Stimulated activated CD8-positive, alpha-beta memory T cell treated with anti-CD3 and anti-CD28 coated beads, Interleukin-7, amount 100 ng/mL, for 4 hours (primary cell): Measurements from ENCODE around the gene CPNE5.

ENCODE experiments used
- DNase-seq, 2 donors: peaks; one replicate each; pipeline ENCODE4 v3.0.0-alpha.2; 2020; ENCODE audit warnings: low read depth in 2 of 2

CPNE5 gene

GRCh38 chr6:36745836-36746235, 93.4 kb downstream of the CPNE5 start:
- no peak for DNase-seq

- no peak for DNase-seq
Measured at GRCh38 chr6:36745283-36745682, 94.0 kb downstream of the CPNE5 start.

- no peak for DNase-seq
Measured at GRCh38 chr6:36744304-36744673, 95.0 kb downstream of the CPNE5 start.

- DNase-seq: no peak
Measured at GRCh38 chr6:36743538-36744303, 95.5 kb downstream of the CPNE5 start.

- no peak for DNase-seq
Measured at GRCh38 chr6:36743032-36743431, 96.2 kb downstream of the CPNE5 start.

- DNase-seq: no peak
Measured at GRCh38 chr6:36742146-36742545, 97.1 kb downstream of the CPNE5 start.

DNA sequence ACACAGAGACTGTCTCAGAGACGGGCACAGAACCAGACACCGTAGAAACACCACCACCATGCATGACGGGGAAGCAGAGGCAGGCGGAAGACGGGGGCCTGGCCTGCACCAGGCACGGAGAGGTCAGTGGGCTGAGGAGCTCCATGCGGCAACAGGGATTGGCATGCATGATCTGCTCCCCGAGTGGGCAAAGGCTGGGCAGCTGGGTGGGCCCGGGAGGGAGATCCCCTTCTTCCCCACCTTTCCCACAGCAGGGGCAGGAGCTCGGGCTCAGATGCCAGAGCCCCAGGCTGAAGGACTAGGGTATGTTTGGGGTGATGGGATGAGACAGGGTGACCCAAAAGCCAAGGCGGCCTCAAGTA, 98.4 kb downstream of the CPNE5 start:
- no peak for DNase-seq

GRCh38 chr6:36739947-36740817, 99.1 kb downstream of the CPNE5 start:
- DNase-seq: no peak

GRCh38 chr6:36738108-36738507, 101.1 kb downstream of the CPNE5 start:
- DNase-seq: no peak

DNA sequence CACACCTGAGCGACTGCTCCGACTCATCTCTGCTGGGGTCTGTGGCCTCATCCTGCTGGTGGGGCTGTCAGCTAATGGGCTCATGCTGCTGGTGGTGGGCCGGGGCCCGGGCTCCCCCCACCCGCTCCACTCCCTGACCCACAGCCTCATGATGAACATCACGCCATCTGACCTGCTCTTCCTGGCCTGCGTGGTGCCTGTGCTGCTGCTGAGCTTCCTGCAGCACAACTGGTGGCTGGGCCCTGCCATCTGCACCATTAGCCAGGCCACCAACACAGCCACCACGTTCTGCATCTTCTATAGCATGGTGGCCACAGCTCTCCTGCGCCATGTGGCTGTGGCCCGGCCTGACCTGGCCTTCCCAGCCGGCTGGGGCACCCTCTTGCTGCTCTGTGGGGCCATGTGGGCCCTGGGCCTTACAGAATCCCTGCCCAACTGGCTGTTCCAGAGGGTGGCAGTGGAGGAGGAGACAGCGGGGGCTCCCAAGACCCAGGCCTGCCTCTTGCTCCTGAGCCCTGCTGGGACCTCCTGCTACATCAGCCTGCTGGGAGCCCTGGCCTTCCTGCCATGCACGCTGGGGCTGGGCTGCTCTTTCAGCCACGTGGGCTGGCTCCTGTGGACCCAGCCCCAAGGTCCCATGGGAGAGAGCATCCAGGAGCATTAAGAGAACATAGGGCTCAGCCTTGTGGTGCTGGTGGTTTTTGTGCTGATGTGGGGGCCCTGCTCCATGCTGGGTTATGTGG, 102.0 kb downstream of the CPNE5 start:
- DNase-seq: no peak

DNA sequence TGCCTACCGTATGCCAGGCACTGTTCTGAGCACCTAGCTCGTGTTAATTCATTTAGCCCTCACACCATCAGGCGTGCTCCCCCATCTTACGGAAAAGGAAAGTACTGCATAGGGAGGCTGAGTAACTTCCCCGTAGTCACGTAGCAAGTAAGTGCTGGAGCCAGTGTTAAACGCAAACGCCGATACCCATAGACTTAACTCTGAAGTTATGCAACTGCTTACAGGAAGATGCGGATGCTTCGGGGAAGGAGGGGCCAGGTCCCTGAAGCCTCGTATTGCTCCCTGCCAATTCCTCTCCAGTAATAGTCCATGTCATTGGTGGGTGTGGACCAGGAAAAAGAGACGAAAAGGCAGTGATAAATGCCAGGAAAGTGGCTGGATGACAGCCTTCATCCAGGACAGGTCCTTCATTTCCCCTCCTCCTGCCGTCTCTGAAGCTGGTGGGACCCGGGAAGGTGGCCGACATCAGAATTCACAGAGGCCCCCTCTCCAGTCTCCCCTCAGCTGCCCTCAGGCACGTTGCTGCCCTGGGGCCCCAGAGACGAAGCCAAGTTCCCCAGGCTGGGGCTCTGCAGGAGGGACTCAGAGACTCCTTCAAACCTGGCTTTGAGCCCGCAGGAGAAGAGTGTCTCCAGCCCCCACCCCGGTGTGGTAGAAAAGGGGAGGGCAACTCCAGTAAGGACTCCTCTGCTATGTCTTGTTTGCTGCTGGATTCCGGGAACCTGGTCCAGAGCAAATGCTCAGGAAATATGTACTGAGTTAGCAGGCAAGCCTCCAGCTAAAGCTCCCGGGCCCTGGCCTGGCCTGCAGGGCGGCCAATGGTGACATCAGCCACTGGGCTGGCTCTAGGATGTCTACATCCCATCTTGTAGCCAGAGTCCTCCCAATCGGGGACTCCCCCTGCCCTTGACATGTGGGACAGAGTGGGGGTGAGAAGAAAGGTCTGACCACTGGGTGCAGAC, 103.9 kb downstream of the CPNE5 start:
- no peak for DNase-seq

DNA sequence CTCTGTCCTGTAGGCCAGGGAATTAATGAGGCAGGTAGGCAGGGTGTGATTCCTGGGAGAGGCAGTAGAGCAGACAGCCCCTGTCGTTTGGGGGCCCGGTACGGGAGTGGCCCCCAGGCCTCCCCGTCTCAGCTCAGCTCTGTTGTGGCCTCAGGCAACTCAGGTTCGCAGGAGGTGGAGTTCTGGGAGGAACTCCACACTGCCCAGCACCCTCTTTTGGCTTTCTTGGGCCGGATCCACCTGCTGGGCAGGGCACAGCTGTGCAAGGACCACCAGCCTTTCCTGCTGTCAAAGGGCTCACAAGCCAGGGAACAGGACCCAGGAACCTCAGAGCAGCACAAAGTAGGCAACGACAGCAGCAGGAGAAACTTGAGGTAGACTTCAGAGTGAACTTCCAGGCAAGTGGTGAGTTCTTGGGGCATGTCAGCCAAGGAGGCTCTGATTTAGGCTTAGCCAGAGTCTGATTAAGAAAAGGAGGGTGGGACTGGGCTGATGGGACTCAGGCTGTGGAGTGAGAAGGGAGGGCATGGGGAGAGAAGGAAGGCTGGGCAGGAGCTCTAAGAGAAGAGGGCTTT, 104.7 kb downstream of the CPNE5 start:
- DNase-seq: no peak

DNA sequence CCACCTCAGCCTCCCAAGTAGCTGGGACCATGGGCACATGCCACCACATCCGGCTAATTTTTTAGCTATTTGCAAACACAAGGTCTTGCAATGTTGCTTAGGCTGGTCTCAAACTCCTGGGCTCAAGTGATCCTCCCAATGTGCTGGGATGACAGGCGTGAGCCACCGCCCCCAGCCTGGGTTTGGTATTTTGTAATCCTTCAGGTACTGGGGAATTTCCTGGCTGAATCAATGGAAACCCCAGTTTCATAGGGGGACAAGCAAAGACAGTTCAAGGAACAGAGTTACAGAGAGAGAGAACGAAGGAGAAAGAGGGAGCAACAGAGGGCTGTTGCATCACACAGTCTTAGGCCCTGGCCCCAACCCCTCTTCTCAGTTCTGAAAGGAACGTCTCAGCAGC, 105.9 kb downstream of the CPNE5 start:
- DNase-seq: no peak

GRCh38 chr6:36731622-36732310, 107.5 kb downstream of the CPNE5 start:
- DNase-seq: no peak

DNA sequence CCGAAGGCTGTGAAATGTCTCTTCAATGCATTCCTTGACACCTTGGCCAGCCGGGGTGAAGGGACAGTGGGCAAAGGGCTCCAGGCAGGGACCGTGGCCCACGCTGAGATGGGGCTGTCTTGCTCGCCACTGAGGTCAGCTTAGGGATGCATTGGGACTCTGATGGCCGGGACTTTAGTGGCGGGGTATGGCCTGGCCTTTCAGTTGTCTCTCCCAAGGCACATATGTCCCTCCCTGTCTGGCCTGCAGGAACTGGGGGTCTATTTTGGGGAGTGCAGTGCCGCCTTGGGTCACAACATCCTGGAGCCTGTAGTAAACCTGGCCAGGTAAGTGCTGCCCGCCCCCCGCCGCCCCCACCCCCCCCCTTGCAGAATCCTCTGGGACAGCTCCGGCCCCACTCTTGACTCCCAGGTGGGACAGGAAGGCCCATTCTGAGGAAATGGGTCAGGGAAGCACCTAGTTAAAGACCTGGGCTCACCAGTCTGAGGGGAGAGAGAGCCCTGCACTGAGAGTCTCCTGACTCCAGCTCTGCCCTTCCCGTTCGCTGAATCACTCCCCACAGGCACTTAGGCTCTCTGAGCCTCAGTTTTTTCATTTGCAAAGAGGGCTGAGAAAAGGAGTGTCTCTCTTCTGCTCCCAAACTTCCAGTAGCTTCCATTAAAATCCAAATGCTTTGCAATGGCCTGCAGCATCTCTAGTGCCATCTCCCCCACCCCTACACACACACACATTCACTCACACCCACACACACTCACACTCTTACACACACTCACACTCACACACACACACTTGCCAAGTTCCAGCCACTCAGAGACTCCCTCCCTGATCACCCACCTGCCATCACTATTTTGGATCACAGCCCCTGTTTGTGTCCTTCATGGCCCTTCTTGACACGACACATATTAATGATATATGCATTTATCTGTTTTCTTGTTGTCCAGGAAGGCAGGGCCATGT, 108.5 kb downstream of the CPNE5 start:
- no peak for DNase-seq

DNA sequence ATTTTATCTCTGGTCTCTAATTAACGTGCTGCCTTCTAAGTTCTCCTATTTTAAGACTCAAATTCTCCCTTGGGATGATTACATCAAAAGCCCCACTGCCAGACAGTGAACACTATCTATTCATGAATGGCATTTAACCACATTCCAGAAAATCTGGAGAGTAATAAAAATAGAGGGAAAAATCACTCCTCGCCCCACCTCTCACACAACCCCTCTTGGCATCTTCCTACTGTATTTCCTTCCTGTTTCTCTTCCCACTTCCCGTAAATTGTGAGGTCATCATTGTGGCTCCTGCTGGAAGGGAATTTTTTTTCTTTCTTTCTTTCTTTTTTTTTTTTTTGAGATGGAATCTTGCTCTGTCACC, 110.1 kb downstream of the CPNE5 start:
- no peak for DNase-seq

DNA sequence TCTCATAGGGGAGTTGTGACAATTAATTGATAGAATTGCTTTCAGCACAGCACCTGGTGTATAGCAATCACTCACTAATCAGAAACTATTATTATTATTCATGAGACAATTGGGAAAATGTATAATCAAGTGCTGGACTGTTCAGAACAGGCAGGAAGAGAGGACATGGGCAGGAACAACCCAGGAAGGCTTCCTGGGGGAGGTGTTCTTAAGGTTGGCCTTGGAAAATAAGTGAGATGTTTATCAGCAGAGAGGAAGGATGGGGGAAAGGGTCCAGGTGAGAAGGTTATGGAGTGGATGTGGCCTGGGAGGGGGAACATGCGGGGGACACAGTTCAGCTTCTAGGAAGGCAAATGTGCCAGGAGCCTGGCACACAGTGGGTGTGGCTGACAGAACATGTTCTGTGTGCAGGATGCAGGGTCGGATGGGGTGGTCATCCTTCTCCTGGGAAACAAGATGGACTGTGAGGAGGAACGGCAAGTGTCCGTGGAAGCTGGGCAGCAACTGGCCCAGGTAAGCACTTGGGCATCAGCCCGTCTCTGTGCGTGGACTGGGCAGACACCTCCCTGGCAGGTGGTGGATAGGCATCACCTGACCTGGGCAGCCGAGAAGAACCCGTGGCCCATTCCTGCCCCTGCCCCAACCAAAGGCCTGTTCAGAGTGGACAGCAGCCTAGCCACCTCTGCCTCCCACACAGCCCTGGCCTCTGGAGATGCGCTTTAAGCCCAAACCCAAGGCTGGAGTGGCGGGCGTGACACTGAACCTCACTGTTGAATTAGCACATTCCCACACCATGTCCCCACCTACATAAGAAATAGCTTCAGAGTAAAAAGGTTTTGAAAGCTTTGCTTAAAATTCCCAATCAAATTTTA, 110.7 kb downstream of the CPNE5 start:
- DNase-seq: no peak

- DNase-seq: no peak
Measured at GRCh38 chr6:36727505-36728021, 111.7 kb downstream of the CPNE5 start.
